ENCODE measurements around the gene FOXO6.

The FOXO6 gene

DNA sequence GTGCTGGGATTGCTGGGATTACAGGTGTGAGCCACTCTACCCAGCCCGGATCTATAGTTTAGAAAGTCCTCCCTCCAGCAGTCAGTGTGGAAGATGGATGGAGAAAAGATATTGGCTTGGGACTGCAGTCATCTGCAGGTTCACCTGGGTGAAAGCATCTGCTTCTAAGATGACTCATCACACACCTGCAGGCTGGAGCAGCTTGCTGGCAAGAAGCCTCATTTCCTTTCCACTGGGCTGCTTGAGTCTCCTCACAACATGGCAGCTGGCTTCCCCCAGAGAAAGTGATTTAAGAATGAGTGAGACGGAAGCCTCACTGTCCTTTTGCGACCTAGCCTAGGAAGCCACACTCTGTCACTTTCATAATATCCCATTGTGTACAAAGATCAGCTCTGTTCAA lies 50.0 kb downstream of the FOXO6 start:
- DNase-seq: no peak

DNA sequence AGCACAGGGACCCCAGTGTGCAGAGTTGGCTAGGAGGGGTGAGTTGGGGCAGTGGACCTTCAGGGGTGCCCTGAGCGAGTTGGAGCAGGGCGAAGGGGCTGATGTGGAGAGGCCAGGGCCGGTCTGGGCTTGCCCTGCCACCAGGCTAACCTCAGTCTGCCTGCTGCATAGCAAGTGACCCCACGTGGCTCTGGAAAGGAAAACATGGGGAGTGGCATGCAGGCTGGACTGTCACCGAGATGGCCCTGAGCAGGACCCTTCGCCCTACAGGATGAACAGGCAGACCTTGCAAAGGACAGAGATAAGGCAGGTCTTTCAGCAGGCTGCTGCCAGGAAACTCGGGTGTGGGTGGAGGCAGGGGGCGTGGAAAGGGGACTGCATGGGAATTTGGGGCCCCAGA lies 51.5 kb downstream of the FOXO6 start:
- no peak for DNase-seq

DNA sequence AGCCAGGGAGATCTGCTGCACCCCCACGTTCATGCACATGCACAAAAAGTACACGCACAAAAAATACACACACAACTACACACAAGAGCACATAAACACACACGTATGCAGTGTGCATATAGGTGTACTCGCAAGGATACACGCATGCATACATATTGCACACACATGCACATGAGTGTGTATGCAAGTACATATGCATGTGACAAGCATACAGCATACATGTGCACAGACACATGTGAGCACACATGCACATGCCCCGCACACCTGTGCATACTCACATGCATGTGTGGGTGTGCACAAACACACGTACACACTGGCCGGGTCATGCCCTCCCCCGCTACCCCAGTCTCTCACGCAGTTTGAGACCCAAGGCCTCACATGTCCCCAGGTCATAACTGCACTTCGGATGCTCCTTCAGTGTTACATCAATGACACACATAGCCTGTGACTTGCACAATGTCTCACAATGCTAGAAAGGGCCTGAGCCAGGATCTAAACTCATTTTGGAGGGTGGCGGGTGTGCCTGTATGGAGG lies 52.6 kb downstream of the FOXO6 start:
- no peak for DNase-seq

- DNase-seq: no peak
Observed at GRCh38 chr1:41414296-41414695, 53.1 kb downstream of the FOXO6 start.

DNA sequence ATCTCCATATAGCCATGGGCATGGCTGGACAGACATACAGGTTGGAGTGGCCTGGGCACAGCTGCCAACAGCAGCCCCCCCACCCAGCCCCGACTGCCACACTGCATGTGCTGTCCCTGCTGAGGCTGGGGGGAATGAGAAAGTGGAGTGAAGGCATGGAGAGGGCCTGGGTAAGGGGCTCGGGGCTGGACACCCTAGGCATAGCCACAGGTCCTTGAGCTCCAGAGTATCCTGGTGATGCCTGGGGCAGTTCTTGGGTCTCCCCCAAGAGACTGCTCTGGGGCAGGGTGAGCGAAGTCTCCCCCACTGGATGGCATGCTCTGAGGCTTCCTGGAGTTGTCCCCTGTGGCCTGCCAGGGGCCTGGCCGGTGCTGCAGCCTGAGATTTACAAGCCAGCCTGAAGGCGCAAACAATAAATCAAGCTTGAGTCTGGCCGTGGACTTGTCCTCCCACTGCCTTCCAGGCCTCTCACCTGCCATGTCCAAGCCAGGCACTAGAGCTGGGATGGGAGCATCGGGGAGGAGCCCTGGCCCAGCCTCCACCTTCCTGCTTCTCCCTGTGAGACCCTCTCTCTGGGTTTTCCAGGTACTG lies 53.6 kb downstream of the FOXO6 start:
- no peak for DNase-seq

- DNase-seq: peak; percentile 28
Observed at GRCh38 chr1:41416081-41416480, 54.8 kb downstream of the FOXO6 start.

DNA sequence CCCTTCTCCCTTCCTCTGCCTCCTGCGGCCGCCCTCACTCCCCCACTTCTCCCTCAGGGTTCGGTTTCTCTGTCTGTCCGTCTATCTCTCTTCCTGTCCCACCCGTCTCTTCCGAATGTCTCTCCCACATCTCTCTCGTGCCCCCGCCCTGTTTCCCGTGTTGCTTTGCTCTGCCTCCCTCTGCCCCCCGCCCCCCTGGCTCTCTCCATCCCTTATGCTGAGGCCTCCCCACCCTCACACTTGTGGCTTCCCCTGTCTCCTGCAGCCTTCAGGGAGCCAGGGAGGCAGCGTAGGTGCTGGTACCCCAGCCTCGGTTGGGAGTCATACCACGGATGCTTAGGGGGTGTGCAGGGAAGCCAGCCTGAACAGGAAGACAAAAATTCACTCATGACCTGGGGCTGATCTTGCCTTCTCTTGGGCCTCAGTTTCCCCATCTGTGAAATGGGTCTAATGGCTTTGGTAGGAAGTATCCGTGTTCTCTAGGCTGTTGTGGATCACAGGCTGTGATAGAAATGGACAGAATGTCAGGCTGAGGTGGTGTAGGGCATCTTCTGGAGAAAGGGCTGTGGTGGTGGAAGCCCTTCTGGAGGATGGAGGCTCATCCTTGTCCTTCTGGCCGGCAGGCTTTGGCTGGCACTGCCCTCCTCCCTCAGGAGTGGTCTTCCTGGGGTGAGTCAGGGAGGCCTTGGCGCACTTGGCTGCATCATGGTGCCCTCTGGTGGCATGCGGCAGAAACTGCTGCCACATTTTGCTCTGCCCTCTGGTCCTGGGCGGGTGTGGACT lies 55.5 kb downstream of the FOXO6 start:
- DNase-seq: peak; percentile 66

DNA sequence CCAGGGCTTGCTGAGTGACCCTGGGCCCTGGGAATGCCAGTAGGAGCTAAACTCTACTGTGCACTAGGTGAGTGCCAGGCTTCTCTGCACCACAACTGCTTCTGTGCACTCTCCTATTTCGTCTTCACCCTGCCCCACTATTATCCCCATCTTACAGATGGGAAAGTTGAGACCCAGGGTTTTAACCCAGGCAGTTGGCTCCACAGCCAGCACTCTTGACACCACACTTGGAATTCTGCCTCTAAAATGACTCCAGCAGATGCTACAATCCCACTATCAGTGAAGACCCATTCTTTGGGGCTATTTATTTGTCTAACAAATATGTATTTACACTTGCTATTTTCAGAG lies 56.1 kb downstream of the FOXO6 start:
- no peak for DNase-seq

DNA sequence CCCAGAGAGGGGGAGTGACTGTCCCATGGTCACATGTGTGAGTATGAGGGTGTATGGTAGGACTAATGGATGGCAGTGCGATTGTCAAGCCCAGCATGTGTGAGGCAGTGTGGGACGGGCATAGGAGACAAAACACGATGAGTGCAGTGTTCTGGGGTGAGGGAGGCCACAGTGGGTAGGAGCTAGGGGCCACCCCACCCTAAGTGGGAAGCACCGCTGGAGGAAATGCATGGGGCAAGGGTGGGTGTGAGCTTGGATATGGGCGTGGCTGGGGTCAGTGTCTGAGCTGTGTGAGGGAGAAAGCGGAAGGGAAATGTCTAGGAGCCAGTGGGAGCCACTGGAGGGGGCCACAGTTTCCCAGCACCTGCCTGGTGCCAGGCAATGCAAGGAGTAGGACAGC lies 56.5 kb downstream of the FOXO6 start:
- no peak for DNase-seq

DNA sequence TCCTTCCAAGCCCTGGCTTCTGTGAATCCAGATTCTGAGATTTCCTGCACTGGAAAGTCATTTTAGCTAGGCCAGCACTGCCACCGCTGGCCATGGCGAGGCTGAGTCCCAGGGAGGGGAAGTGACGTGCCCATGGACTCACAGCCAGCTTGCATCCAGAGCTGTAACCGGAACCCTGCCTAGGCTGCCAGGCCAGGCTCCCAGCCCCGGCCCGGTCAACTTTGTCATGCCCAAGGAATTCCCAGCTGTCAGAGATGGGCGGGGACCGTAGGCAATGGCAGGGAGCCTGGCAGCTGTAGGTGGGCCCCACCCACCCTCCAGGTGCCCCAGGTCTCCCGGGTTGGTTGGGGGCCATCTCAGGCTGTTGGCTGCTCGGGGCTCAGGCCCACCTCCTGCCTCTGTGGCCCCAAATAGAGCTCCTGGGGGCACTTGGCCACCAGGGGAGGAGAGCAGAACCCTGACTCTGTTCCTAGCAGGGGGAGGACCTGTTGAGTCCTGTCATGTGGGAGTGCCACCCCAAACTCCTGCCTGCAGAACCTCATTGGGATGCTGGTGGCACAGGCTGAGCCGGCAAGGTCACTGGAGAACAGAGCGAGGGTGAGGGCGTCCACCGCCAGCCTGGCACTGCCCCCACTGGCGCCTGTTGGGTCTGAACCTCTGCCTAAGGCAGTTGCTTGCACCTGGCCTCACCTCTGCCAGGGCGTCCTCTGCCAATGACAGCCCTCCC lies 57.8 kb downstream of the FOXO6 start:
- DNase-seq: no peak

DNA sequence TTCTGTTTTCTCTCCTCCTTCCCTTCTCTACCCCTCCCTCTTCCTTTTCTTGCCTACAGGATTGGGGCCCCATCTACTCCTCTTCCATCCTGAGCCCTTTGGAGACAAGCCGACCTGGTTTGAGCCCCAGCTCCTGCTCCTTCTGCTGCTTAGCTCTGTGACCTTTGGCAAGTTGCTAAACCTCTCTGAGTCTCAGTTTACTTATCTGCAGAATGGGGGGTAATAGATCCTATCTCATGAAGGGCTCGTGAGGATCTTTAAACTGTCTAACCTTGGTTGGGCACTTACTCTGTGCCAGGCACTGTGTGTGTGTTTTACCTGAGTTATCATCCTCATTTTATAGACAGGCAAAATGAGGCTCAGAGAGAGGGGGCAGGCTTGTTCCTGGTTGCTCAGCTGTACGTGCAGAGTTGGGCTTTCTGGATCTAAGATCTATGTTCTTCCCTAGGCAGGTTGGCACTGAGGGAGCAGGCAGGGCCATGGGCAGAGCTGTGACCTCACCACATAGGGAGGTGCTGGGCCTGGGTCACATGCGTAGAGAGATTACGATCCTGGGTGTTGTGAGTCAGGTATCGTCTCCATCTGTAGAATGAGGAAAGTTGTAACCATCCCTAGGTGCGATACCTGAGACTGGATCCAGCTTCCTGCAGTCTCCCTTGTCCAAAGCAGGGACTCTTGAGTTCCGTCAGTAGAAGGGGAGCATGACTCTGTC lies 58.5 kb downstream of the FOXO6 start:
- DNase-seq: no peak

- no peak for DNase-seq
Observed at GRCh38 chr1:41420351-41420750, 59.1 kb downstream of the FOXO6 start.

DNA sequence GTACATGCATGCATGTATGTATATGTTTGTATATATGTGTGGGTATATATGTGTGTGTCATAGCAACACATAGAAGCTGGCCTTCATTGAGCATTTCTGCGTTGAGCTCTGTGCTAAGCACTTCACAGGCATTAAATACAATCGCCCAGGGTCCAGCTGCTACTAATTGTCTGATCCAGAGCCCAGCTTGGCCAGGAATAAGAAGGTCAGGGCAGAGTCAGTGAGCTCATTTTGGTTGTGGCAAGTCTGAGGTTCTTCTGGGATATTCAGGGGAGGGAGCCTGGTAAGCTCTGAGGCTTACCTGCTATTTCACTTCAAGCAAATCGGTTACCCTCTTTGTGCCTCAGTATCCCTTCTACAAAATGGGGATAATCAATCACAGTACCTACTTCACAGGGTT lies 59.6 kb downstream of the FOXO6 start:
- DNase-seq: no peak

DNA sequence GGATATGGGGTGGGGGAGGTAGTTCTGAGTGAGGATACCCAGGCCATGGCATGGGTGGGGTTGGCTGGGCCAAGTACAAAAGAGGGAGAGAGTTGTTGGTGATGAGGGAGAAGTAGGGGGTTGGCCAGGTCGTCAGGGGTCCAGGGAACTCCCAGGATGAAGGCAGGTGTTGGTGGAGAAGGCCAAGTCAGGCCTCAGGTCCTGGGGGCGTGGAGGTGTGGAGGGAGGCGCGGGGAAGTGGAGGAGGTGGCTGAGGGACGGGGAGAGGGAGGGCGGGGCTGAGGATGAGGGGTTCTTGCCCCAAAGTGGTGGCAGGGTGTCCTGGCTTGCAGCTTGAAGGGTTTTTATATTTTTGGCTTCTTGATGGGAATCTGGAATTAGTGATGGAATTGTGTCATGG lies 61.1 kb downstream of the FOXO6 start:
- no peak for DNase-seq

- no peak for DNase-seq
Observed at GRCh38 chr1:41423511-41424191, 62.4 kb downstream of the FOXO6 start.

GRCh38 chr1:41424581-41425118 lies 63.4 kb downstream of the FOXO6 start:
- DNase-seq: no peak

GRCh38 chr1:41425369-41425768 lies 64.1 kb downstream of the FOXO6 start:
- DNase-seq: no peak

DNA sequence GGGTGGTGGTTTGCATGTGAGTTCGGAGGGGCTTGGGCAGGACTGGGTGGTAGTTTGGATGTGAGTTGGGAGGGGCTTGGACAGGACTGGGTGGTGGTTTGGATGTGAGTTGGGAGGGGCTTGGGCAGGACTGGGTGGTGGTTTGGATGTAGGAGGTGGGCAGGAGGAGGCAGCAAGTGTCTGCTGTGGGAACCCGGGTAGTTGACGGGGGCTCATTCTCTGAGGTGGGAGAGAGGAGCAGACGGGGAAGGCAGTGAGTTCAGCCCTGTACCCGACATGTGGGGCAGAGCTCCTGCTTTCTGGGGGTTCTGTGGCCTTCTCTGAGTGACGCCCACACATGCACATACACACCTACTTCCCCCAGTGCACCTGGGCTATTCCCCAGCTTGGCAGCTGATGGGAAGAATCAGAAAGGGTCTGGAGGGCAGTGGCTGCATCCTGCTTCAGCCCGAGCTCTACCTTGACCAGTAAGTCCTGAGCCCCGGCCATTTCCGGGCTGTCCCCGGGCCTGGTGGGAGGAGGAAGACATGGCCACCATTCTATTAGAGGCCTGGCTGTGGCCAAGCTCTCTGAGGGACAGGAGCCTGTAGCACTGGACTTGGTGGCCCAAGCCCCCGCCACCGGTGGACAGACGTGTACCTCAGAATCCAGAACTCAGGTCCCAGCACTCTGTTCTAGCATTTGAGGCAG lies 65.1 kb downstream of the FOXO6 start:
- no peak for DNase-seq

- no peak for DNase-seq
Observed at GRCh38 chr1:41427122-41427913, 66.1 kb downstream of the FOXO6 start.

DNA sequence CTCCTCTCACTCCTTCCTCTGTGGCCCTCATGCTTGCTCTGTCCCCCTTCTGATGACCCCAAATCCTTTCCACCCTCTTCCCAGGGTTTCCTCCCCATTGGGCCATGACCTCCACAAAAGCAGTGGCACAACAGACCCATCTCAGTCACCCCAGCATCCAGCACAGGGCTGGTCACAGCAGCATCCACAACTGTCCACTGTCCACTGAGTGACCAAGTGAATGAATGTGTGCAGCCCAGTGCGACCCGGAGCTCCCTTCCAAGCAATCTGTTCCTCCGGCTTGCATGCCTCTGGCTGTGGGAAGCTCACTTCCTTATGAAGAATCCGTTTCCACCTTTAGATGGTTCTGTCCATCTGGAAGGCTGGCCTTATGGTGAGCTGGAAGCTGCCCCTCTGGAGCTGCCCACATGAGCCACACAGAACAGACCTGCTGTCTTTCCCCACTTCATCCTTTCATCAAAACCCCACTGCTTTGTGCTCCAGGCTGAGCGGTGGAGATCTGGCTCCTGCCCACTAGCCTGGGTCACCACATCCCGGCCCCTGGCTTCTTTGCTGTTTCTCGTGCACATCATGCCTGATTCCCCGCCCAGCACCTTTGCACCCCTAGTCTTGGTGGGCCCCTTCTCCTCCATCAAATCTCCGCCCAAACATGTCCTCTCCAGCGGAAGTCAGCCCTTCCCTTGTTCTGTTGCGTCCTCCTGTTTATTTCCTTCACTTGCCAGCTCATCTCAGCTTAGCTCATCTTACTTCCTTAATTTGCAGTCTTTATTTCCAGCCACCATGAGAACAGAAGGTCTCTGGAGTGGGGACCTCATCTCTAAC lies 66.9 kb downstream of the FOXO6 start:
- DNase-seq: no peak
